OCI-LY7 (cell line): Measurements from ENCODE around the gene LCP1. TPM values are rescaled to one million over a fixed set of nuclear protein-coding genes. Genes with fewer than 3 reads are reported as not detected.

Experiments
- BruUV-seq: library from RNA; stranded (reverse); fragments of 400-500 nt; replicated peaks from 2 replicates; lab custom pipeline; 2021; lab: Mats Ljungman, UMichigan
- CTCF ChIA-PET: fragments of 300-600 bp; sonication (Branson Sonifier 250); formaldehyde crosslinking; loops from one replicate; lab custom pipeline; 2022; ENCODE audit warnings: antibody characterized with exemption; ENCODE audit not compliant: unreplicated experiment; lab: Charles Lee
- POLR2A ChIA-PET: fragments of 300-600 bp; sonication (Branson Sonifier 250); formaldehyde crosslinking; loops from one replicate; lab custom pipeline; 2022; ENCODE audit warnings: antibody characterized with exemption; lab: Charles Lee
- DNase-seq: peaks from one replicate; pipeline ENCODE4 v3.0.0-alpha.2; 2015; ENCODE audit warnings: low spot score
- H2AFZ ChIP-seq: fragments of 200-600 bp; sonication (generic), shearing (Covaris generic); 2 replicates; pipeline ENCODE4 v1.6.1; 2014; ENCODE audit warnings: mild to moderate bottlenecking, antibody characterized with exemption, low read length, moderate library complexity
- H3K27ac ChIP-seq: fragments of 200-600 bp; sonication (generic); 2 replicates; pipeline ENCODE4 v1.5.1; 2014; ENCODE audit warnings: mixed run types, low read depth, mild to moderate bottlenecking, moderate library complexity, low read length, inconsistent platforms; ENCODE audit not compliant: poor library complexity, severe bottlenecking
- H3K36me3 ChIP-seq: fragments of 200-600 bp; sonication (generic); 2 replicates; pipeline ENCODE4 v1.6.1; 2014; ENCODE audit warnings: mild to moderate bottlenecking, antibody characterized with exemption, low read length, moderate library complexity, mixed read lengths; ENCODE audit not compliant: insufficient read depth
- H3K4me1 ChIP-seq: fragments of 200-600 bp; sonication (generic); 2 replicates; pipeline ENCODE4 v1.5.1; 2014; ENCODE audit warnings: mild to moderate bottlenecking, low read length; ENCODE audit not compliant: insufficient read depth, poor library complexity, severe bottlenecking
- H3K4me2 ChIP-seq: fragments of 200-600 bp; sonication (generic); 2 replicates; pipeline ENCODE4 v1.6.1; 2014; ENCODE audit warnings: mild to moderate bottlenecking, low read length
- H3K4me3 ChIP-seq: fragments of 200-600 bp; sonication (generic); 2 replicates; pipeline ENCODE4 v1.5.1; 2014; ENCODE audit warnings: mild to moderate bottlenecking, low read depth, low read length; ENCODE audit not compliant: poor library complexity, severe bottlenecking
- H3K79me2 ChIP-seq: fragments of 200-600 bp; sonication (generic); 2 replicates; pipeline ENCODE4 v1.6.1; 2016; ENCODE audit warnings: low read depth, mild to moderate bottlenecking, low read length, moderate library complexity, mixed read lengths; ENCODE audit not compliant: insufficient read depth
- H3K9me2 ChIP-seq: fragments of 200-600 bp; sonication (generic); 2 replicates; pipeline ENCODE4 v1.6.1; 2016; ENCODE audit warnings: mild to moderate bottlenecking, low read length, mixed read lengths; ENCODE audit not compliant: insufficient read depth
- H3K9me3 ChIP-seq: fragments of 200-600 bp; sonication (generic); 2 replicates; pipeline ENCODE4 v1.6.1; 2014; ENCODE audit warnings: mild to moderate bottlenecking, mixed run types, low read length, mixed read lengths
- H4K20me1 ChIP-seq: fragments of 200-600 bp; sonication (generic); 2 replicates; pipeline ENCODE4 v1.6.1; 2014; ENCODE audit warnings: mild to moderate bottlenecking, antibody characterized with exemption, low read length, moderate library complexity, mixed read lengths; ENCODE audit not compliant: insufficient read depth
- EZH2phosphoT487 ChIP-seq: fragments of 200-600 bp; sonication (generic); IDR thresholded peaks from 2 replicates; pipeline ENCODE4 v1.6.1; 2018; ENCODE audit warnings: low read depth, borderline replicate concordance, mild to moderate bottlenecking, mixed run types, antibody characterized with exemption, low read length, moderate library complexity, mixed read lengths
- intact Hi-C: fragments of 100-400 bp; cut with micrococcal nuclease; formaldehyde crosslinking; loops from one replicate; pipeline ENCODE4 v1.10.0; 2022; ENCODE audit not compliant: unreplicated experiment
- total RNA-seq, 2 experiments: library from RNA; depleted of rRNA in 1 of 2; stranded (reverse); fragments of >200 nt in 1 of 2; shearing (Covaris generic) in 1 of 2; gene quantifications; 2 replicates each; pipeline ENCODE4 v1.2.3, GENCODE V29; 2014 to 2022
- TF ChIP-seq, protein P1 (sequence below): fragments of 200-600 bp; sonication (generic); conservative IDR thresholded peaks from 2 replicates; pipeline ENCODE4 v1.5.1; 2014; ENCODE audit warnings: mild to moderate bottlenecking, antibody characterized with exemption, low read length, moderate library complexity, mixed read lengths

Gene LCP1
- total RNA-seq, 2 experiments from 2014 or later, result 292 to 565 TPM

DNA sequence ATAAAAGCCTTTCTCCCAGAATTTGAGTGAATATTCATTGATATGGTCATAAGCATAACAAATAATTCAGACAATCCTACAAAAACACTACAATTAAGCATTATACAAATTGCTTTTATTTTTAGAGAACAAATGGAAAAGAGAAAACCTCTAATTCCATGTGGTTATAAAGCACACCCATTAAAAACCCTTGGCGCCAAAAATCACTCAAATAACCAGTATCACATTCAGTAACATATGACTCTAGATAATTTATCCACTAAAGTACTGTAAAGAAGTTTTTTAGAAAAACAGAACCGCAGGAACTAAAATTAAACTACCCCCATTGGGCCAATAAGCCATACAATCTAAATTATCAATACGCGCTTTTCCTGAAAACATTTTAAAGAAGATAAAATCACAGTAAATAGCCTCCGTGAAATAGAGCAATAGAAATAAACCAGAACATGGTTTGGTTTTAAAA lies 569 bp downstream of the LCP1 start:
- Histone ChIP-seq H3K9me3 (no peaks in the 10 kb centered on the region), H2AFZ (no peak overlapping the region), H3K9me2 (no peaks in the 10 kb centered on the region), H3K36me3 (peaks cover 41% of the 10 kb centered on the region), H3K27ac (peak overlapping the region; percentile 92), H3K79me2 (peaks cover 74% of the 10 kb centered on the region), H3K4me2 (peak overlapping the region; percentile 89), H3K4me3 (peak overlapping the region; percentile 92), H4K20me1 (peaks cover 26% of the 10 kb centered on the region), H3K4me1 (peaks cover 60% of the 10 kb centered on the region)
- no peak for DNase-seq
- intact Hi-C loops, result loop anchor here (2.0 to 5.0 kb wide), 4 partner anchors 15 to 839 kb away; partner anchors contain the start of genes LRCH1 and TPT1
- ChIA-PET CTCF (no interaction called here), POLR2A (interaction anchor here (0.5 to 5.5 kb wide), 6 partner anchors 10 to 190 kb away, joined by 3 to 37 read pairs (median 4); no protein-coding TSS in a partner anchor)
- no TSS peak for BruUV-seq
- TF ChIP-seq EZH2phosphoT487, result no peak
- TF ChIP-seq, protein P1, sequence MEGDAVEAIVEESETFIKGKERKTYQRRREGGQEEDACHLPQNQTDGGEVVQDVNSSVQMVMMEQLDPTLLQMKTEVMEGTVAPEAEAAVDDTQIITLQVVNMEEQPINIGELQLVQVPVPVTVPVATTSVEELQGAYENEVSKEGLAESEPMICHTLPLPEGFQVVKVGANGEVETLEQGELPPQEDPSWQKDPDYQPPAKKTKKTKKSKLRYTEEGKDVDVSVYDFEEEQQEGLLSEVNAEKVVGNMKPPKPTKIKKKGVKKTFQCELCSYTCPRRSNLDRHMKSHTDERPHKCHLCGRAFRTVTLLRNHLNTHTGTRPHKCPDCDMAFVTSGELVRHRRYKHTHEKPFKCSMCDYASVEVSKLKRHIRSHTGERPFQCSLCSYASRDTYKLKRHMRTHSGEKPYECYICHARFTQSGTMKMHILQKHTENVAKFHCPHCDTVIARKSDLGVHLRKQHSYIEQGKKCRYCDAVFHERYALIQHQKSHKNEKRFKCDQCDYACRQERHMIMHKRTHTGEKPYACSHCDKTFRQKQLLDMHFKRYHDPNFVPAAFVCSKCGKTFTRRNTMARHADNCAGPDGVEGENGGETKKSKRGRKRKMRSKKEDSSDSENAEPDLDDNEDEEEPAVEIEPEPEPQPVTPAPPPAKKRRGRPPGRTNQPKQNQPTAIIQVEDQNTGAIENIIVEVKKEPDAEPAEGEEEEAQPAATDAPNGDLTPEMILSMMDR, result no peak

- Histone ChIP-seq H4K20me1 (peaks cover 39% of the 10 kb centered on the region), H3K79me2 (peaks cover 86% of the 10 kb centered on the region), H3K4me3 (peak overlapping the region; percentile 92), H3K9me2 (no peaks in the 10 kb centered on the region), H3K4me2 (peak overlapping the region; percentile 89), H3K27ac (peak overlapping the region; percentile 92), H3K36me3 (peaks cover 53% of the 10 kb centered on the region), H2AFZ (no peak overlapping the region), H3K9me3 (no peaks in the 10 kb centered on the region), H3K4me1 (peaks cover 71% of the 10 kb centered on the region)
- intact Hi-C loops, result loop anchor here (2.0 to 5.0 kb wide), 5 partner anchors 13 to 838 kb away; partner anchors contain the start of genes LRCH1, RUBCNL and TPT1
- no peak for TF ChIP-seq EZH2phosphoT487
- TF ChIP-seq, protein P1, result no peak
- ChIA-PET CTCF (interaction anchor here (0.6 kb wide), 1 partner anchor 141 kb away, joined by 3 read pairs; no protein-coding TSS in a partner anchor), POLR2A (interaction anchor here (0.6 to 5.5 kb wide), 4 partner anchors 8 to 206 kb away, joined by 3 to 37 read pairs (median 16); no protein-coding TSS in a partner anchor)
- BruUV-seq, result no TSS peak
- DNase-seq, result no peak
Measured at GRCh38 chr13:46179969-46180763, 1.8 kb downstream of the LCP1 start.
